ENCODE results near the gene GCLC. TPM values are rescaled to one million over a fixed set of nuclear protein-coding genes. Genes with fewer than 3 reads are reported as not detected.
"Not testable (repeated sequence)": the region's sequence is repeated elsewhere in the genome, so short reads cannot be mapped to it uniquely, and the experiment has no call there.

The GCLC gene
- total and polyA plus RNA-seq, 9 of the 15 experiments (the other 6 are each of a cell fraction or from before 2014, with no cell fraction given), result 3.9 to 20.0 (median 9.4) TPM

DNA sequence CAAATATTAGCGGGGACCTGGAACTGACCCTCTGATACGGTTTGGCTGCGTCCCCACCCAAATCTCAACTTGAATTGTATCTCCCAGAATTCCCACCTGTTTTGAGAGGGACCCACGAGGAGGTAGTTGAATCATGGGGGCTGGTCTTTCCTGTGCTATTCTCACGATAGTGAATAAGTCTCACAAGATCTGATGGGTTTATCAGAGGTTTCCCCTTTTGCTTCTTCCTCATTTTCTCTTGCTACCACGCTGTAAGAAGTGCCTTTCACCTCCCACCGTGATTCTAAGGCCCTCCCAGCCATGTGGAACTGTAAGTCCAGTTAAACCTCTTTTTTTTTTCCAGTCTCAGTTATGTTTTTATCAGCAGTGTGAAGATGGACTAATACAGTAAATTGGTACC, 6.8 kb upstream of the GCLC start:
- H2AFZ ChIP-seq (ENCODE audit: low read depth, low read length); H3K4me2 ChIP-seq (ENCODE audit: insufficient read depth, low read length); H3K27me3 ChIP-seq (ENCODE audit: control insufficient read depth in 2 of 2, insufficient read depth in 2 of 2, low read length in 2 of 2); H3K79me2 ChIP-seq (ENCODE audit: control insufficient read depth, insufficient read depth, low read length); in situ Hi-C loops (cut with MboI); POLR2A ChIA-PET; H3K9me3 ChIP-seq (replicated peaks; ENCODE audit: control insufficient read depth, insufficient read depth, low read depth, low read length); H3K9me1 ChIP-seq (ENCODE audit: control insufficient read depth, insufficient read depth, low read length); CTCF ChIA-PET (ENCODE audit: low intra/inter-chr PET ratio); H3K4me1 ChIP-seq (replicated peaks in 1 of 2; ENCODE audit: control insufficient read depth in 2 of 2, insufficient read depth in 2 of 2, low read length in 2 of 2); H4K20me1 ChIP-seq (replicated peaks; ENCODE audit: control insufficient read depth, insufficient read depth, low read length); H3K9ac ChIP-seq (ENCODE audit: insufficient read depth in 1 of 2, low read depth in 2 of 2, low read length in 2 of 2); BruUV-seq (replicated peaks); intact Hi-C loops (cut with micrococcal nuclease); H3K27ac ChIP-seq (ENCODE audit: extremely low read depth, low read depth, low read length); FAIRE-seq; ATAC-seq; H3K4me3 ChIP-seq; H3K36me3 ChIP-seq (ENCODE audit: control insufficient read depth, insufficient read depth, low read length); DNase-seq (ENCODE audit: extremely low read depth in 1 of 4, low spot score in 3 of 4): not testable (repeated sequence)
- WGBS (ENCODE audit: insufficient coverage, low coverage, missing lambda C conversion rate), result 2% methylated on average over 7 of the region's 7 CpGs
- peak; percentile 82 for TF ChIP-seq ZNF766 (CRISPR knock-in tag; conservative IDR thresholded peaks at IDR 0.05)

DNA sequence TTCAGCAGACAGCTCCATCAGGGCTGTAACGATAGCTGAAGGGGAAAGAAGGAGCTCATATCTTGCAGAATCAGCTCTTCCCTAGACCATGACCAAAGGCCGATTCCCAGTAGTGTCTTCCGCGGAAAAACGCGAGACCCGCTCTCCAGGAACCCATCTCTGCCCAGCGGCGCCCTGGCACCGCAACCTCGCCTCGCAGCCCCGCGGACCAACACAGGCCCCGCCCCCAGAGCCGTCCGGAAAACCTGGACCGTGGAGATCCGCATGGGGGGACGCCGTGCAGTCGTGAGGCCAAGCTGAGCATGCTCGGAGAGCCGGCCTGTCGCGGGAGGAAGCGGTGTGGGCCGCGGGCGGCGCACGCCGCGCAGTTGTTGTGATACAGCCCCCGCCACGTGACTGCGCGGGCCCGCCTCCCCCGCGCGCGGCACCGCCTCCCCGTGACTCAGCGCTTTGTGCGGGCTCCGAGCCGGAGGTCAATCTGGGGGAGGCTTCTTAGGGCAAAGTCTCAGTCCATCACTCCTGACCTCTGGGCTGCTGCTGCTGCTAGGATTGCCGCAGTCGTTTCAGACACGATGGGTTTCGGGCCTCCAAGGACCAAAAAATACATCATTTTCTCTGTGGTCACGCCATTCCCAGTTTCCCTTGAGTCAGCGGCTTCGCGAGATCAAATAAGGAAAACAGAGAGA, 3.1 kb upstream of the GCLC start:
- H3K9me1 ChIP-seq (ENCODE audit: control insufficient read depth, insufficient read depth, low read length), result no peaks in the 10 kb centered on the region
- H2AFZ ChIP-seq (ENCODE audit: low read depth, low read length), result peak overlapping the region; percentile 87
- H3K4me2 ChIP-seq (ENCODE audit: insufficient read depth, low read length), result peak overlapping the region; percentile 83
- peak overlapping the region; percentile 55 to 84 for H3K9ac ChIP-seq (ENCODE audit: insufficient read depth in 1 of 2, low read depth in 2 of 2, low read length in 2 of 2)
- ChIA-PET CTCF (ENCODE audit: low intra/inter-chr PET ratio) (no interaction called here), POLR2A (interaction anchor here (0.6 to 1.3 kb wide), 3 partner anchors 10 to 46 kb away, joined by 3 to 8 read pairs (median 3); no protein-coding TSS in a partner anchor)
- BruUV-seq (replicated peaks), result no TSS peak
- peak overlapping the region; percentile 55 for H3K4me3 ChIP-seq
- H3K79me2 ChIP-seq (ENCODE audit: control insufficient read depth, insufficient read depth, low read length), result peaks cover 14% of the 10 kb centered on the region
- no peaks in the 10 kb centered on the region for H3K9me3 ChIP-seq (replicated peaks; ENCODE audit: control insufficient read depth, insufficient read depth, low read depth, low read length)
- 0% methylated on average over 40 of the region's 57 CpGs for WGBS (ENCODE audit: insufficient coverage, low coverage, missing lambda C conversion rate)
- intact Hi-C loops (cut with micrococcal nuclease), result loop anchor here (10.0 kb wide), 1 partner anchor 193 kb away; no protein-coding TSS in a partner anchor
- in situ Hi-C loops (cut with MboI), result no loop called here
- ATAC-seq, result peak; percentile 91
- peak; percentile 89 for FAIRE-seq
- H3K4me1 ChIP-seq (replicated peaks in 1 of 2; ENCODE audit: control insufficient read depth in 2 of 2, insufficient read depth in 2 of 2, low read length in 2 of 2), result peaks cover 21 to 26% of the 10 kb centered on the region in 2 experiments
- H3K36me3 ChIP-seq (ENCODE audit: control insufficient read depth, insufficient read depth, low read length), result no peaks in the 10 kb centered on the region
- H3K27me3 ChIP-seq (ENCODE audit: control insufficient read depth in 2 of 2, insufficient read depth in 2 of 2, low read length in 2 of 2), result no peaks in the 10 kb centered on the region
- H4K20me1 ChIP-seq (replicated peaks; ENCODE audit: control insufficient read depth, insufficient read depth, low read length), result 0 out of 2 replicates have a peak, but pooled peaks cover 4% of the 10 kb centered on the region
- no peak overlapping the region; the same call in 2 of the 3 replicates for H3K27ac ChIP-seq (ENCODE audit: extremely low read depth, low read depth, low read length)
- DNase-seq (ENCODE audit: extremely low read depth in 1 of 4, low spot score in 3 of 4), result peak; percentile 94 to 98 (median 94)
- TF ChIP-seq SMAD1 (IDR thresholded peaks at IDR 0.05; ENCODE audit: low read depth, low read length, partially characterized antibody) (peak; percentile 66), SRF (CRISPR knock-in tag; IDR thresholded peaks at IDR 0.05) (peak in 1 of 2 experiments; percentile 77; a peak in 2 of 4 replicates), ZNF23 (CRISPR knock-in tag; IDR thresholded peaks at IDR 0.05) (no peak), ZNF175 (CRISPR knock-in tag; IDR thresholded peaks at IDR 0.05; ENCODE audit: low read depth) (peak; percentile 51; the same call in 1 of the 2 replicates), POLR3A (IDR thresholded peaks at IDR 0.05; ENCODE audit: borderline replicate concordance, extremely low read depth, insufficient read depth, insufficient read length) (no peak)
- TF ChIP-seq, protein P1, sequence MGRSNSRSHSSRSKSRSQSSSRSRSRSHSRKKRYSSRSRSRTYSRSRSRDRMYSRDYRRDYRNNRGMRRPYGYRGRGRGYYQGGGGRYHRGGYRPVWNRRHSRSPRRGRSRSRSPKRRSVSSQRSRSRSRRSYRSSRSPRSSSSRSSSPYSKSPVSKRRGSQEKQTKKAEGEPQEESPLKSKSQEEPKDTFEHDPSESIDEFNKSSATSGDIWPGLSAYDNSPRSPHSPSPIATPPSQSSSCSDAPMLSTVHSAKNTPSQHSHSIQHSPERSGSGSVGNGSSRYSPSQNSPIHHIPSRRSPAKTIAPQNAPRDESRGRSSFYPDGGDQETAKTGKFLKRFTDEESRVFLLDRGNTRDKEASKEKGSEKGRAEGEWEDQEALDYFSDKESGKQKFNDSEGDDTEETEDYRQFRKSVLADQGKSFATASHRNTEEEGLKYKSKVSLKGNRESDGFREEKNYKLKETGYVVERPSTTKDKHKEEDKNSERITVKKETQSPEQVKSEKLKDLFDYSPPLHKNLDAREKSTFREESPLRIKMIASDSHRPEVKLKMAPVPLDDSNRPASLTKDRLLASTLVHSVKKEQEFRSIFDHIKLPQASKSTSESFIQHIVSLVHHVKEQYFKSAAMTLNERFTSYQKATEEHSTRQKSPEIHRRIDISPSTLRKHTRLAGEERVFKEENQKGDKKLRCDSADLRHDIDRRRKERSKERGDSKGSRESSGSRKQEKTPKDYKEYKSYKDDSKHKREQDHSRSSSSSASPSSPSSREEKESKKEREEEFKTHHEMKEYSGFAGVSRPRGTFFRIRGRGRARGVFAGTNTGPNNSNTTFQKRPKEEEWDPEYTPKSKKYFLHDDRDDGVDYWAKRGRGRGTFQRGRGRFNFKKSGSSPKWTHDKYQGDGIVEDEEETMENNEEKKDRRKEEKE (IDR thresholded peaks at IDR 0.05; ENCODE audit: borderline replicate concordance in 1 of 2, control insufficient read depth in 1 of 2, low read depth in 2 of 2, low read length in 1 of 2), result peak in 1 of 2 experiments; percentile 43; a peak in 1 of 4 replicates
- TF ChIP-seq, protein P2, sequence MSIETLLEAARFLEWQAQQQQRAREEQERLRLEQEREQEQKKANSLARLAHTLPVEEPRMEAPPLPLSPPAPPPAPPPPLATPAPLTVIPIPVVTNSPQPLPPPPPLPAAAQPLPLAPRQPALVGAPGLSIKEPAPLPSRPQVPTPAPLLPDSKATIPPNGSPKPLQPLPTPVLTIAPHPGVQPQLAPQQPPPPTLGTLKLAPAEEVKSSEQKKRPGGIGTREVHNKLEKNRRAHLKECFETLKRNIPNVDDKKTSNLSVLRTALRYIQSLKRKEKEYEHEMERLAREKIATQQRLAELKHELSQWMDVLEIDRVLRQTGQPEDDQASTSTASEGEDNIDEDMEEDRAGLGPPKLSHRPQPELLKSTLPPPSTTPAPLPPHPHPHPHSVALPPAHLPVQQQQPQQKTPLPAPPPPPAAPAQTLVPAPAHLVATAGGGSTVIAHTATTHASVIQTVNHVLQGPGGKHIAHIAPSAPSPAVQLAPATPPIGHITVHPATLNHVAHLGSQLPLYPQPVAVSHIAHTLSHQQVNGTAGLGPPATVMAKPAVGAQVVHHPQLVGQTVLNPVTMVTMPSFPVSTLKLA (conservative IDR thresholded peaks at IDR 0.05), result peak; percentile 100

Data from K562 (cell line).